ENCODE data around the gene IGF2BP3. TPM values are rescaled to one million over a fixed set of nuclear protein-coding genes. Genes with fewer than 3 reads are reported as not detected.

IGF2BP3 gene
- total and polyA plus RNA-seq, 8 donors = 1.8 to 63.2 (median 57.4) TPM

DNA sequence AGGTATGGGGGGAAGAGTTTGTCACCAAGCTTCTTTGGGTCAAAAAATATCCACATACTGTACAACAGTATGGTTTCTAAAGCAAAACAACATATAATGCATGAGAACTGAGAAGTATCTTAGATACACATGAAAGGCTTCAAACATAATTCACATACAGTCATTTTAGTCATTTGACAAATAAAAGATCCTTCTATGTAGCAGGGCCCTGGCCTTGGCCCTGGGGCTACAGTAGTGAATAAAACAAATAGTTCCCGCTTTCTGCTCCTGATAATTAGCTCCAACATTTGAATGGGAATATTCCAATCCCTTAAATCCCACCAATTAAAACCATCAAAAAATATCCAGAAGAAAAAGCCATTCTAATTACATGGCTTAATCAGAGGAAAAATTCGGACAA, 119.8 kb downstream of the IGF2BP3 start:
- peaks cover 0 to 20% of the 10 kb centered on the region in 2 donors for H3K4me1 ChIP-seq
- intact Hi-C loops (cut with DNase I) = no loop called here
- H3K27me3 ChIP-seq = no peaks in the 10 kb centered on the region
- no peak for ATAC-seq
- no peaks in the 10 kb centered on the region for H3K36me3 ChIP-seq
- H3K27ac ChIP-seq = no peak overlapping the region
- TF ChIP-seq, protein P1, sequence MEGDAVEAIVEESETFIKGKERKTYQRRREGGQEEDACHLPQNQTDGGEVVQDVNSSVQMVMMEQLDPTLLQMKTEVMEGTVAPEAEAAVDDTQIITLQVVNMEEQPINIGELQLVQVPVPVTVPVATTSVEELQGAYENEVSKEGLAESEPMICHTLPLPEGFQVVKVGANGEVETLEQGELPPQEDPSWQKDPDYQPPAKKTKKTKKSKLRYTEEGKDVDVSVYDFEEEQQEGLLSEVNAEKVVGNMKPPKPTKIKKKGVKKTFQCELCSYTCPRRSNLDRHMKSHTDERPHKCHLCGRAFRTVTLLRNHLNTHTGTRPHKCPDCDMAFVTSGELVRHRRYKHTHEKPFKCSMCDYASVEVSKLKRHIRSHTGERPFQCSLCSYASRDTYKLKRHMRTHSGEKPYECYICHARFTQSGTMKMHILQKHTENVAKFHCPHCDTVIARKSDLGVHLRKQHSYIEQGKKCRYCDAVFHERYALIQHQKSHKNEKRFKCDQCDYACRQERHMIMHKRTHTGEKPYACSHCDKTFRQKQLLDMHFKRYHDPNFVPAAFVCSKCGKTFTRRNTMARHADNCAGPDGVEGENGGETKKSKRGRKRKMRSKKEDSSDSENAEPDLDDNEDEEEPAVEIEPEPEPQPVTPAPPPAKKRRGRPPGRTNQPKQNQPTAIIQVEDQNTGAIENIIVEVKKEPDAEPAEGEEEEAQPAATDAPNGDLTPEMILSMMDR (IDR thresholded peaks at IDR 0.05) = no peak
- H3K9me3 ChIP-seq = no peaks in the 10 kb centered on the region
- no peak for DNase-seq
- no peak overlapping the region for H3K4me3 ChIP-seq

DNA sequence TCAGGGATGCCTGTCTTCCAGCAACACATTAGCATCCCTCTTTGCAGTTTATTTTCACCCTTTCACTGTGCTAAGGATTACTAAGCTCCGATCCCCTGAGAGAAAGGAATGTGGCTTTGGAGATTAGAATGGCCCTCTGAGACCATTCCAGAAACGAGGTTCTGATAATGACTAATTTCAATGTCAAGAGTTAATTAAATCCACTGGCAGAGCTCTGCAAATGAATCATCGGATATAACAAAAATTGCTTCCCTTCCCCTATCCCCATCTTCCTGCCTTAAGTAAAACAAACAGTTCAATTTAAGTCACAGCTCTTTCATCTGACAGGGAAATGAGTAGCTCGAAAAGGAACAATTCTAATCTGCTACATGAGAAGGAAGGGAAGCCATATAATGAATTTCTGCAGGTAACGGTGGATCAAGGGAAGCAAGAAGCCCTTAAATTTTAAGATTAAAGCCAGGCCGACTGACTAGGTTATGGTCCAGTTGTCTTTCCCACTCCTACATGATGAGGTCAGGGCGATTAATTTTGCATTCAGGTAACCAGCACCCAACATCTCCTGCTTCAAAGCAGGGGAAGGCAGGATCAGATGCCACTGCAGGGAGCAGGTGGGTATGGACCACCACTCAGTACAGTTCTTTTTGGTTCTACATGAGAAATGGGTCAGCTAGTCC, 120.7 kb downstream of the IGF2BP3 start:
- intact Hi-C loops (cut with DNase I) = no loop called here
- no peak for ATAC-seq
- Histone ChIP-seq H3K9me3 (no peaks in the 10 kb centered on the region), H3K4me1 (peaks cover 0 to 20% of the 10 kb centered on the region in 2 donors), H3K27ac (no peak overlapping the region), H3K4me3 (no peak overlapping the region), H3K27me3 (no peaks in the 10 kb centered on the region), H3K36me3 (no peaks in the 10 kb centered on the region)
- TF ChIP-seq, protein P1 (IDR thresholded peaks at IDR 0.05) = no peak
- no peak for DNase-seq

DNA sequence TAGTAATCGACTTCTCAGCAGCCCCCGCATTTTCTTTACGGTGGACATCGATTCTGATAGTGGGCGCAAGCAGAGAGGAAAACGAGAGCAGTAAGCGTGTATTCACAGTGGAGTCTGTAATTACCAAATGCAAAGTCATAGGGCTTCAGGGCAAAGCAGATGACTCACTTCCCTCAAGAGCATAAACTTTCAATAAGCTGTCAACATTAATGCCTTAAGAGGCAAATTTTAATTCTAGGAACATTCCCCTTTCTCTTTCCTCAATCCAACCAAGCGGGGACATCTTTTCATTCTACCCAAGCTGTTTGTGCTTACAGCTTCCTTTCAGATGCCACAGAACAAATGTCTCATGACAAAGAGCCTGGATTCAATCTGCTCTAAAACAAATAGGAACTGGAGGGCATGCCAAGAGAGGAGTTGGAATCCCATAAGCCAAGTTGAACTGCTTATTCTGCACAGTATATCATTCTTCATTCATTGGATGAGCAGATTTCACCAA, 122.6 kb downstream of the IGF2BP3 start:
- TF ChIP-seq, protein P1 (IDR thresholded peaks at IDR 0.05) = no peak
- H3K4me3 ChIP-seq = peak overlapping the region in 1 of 2 donors; percentile 36
- DNase-seq = no peak
- H3K27ac ChIP-seq = peak overlapping the region; percentile 17 to 53
- ATAC-seq = peak; percentile 79
- no peaks in the 10 kb centered on the region for H3K9me3 ChIP-seq
- intact Hi-C loops (cut with DNase I) = no loop called here
- no peaks in the 10 kb centered on the region for H3K36me3 ChIP-seq
- H3K27me3 ChIP-seq = no peaks in the 10 kb centered on the region
- peaks cover 0 to 20% of the 10 kb centered on the region in 2 donors for H3K4me1 ChIP-seq

DNA sequence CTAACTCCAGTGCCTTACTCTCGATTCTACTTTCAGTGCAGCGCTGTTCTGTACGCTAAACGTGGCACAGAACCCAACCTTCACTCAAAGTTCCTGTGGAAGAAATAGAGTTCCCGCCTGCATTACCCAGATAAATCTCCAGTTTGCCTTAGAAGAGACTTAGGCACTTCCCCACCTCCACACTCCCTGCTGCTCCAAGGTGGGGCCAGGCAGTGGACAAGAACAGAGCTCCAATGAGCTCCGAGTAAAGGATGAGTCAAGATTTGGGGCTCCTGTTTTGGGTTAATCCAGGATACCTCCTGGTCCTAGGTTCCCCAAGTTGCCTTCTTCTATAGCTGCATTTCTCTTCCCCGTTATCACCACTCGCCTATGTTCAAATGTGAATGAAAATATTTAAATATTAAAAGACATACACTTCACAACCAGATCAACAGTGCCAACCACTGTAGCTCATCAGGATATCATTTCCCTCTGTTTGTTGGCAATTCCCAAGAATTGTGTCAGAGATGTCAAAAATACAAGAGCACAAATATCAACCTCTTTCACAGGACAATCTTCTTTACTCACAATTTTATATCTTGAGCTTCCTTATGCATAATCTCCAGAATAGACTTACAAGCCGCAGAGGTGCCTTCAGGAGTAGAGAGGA, 123.1 kb downstream of the IGF2BP3 start:
- H3K36me3 ChIP-seq = no peaks in the 10 kb centered on the region
- DNase-seq = no peak
- H3K27ac ChIP-seq = peak overlapping the region; percentile 17 to 53
- no peaks in the 10 kb centered on the region for H3K27me3 ChIP-seq
- peak overlapping the region in 1 of 2 donors; percentile 36 for H3K4me3 ChIP-seq
- TF ChIP-seq, protein P1 (IDR thresholded peaks at IDR 0.05) = no peak
- intact Hi-C loops (cut with DNase I) = no loop called here
- no peaks in the 10 kb centered on the region for H3K9me3 ChIP-seq
- peak; percentile 22 for ATAC-seq
- peaks cover 0 to 20% of the 10 kb centered on the region in 2 donors for H3K4me1 ChIP-seq

DNA sequence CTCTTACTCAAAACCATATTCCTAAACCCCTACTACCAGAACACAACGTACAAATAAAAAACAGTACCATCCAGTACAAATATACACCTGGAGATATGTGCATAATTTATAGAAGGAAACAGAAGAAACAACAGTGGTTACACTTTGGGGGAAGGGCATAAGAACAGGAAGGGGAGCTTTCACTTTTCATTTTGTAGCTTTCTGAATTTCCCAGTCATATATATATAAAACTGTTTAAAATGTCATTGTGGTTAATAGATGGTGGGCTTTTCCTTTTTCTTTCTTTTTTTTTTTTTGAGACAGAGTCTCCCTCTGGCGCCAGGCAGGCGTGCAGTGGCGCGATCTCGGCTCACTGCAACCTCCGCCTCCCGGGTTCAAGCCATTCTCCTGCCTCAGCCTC, 124.0 kb downstream of the IGF2BP3 start:
- Histone ChIP-seq H3K27me3 (no peaks in the 10 kb centered on the region), H3K4me3 (peak overlapping the region in 1 of 2 donors; percentile 36), H3K4me1 (peaks cover 0 to 20% of the 10 kb centered on the region in 2 donors), H3K9me3 (no peaks in the 10 kb centered on the region), H3K36me3 (no peaks in the 10 kb centered on the region), H3K27ac (peak overlapping the region in 1 of 2 donors; percentile 53)
- TF ChIP-seq, protein P1 (IDR thresholded peaks at IDR 0.05) = no peak
- intact Hi-C loops (cut with DNase I) = no loop called here
- DNase-seq = no peak
- no peak for ATAC-seq
